HEK293T (cell line): ENCODE measurements around the gene CDYL2.

Experiments
- ELF4 ChIP-seq: fragments of 450-650 bp; IDR thresholded peaks from 2 replicates; pipeline ENCODE4 v1.6.1; 2017; ENCODE audit warnings: antibody characterized with exemption
- FOXK2 ChIP-seq: fragments of 450-650 bp; IDR thresholded peaks from 2 replicates; pipeline ENCODE4 v1.6.1; 2016; ENCODE audit warnings: mild to moderate bottlenecking
- FOXM1 ChIP-seq: fragments of 450-650 bp; IDR thresholded peaks from 2 replicates; pipeline ENCODE4 v1.6.1; 2017; ENCODE audit warnings: mild to moderate bottlenecking, borderline replicate concordance
- HDGF ChIP-seq: fragments of 450-650 bp; IDR thresholded peaks from 2 replicates; pipeline ENCODE4 v1.6.1; 2017; ENCODE audit warnings: antibody characterized with exemption, borderline replicate concordance
- NFRKB ChIP-seq: fragments of 450-650 bp; IDR thresholded peaks from 2 replicates; pipeline ENCODE4 v1.6.1; 2016; ENCODE audit warnings: mild to moderate bottlenecking, moderate library complexity
- SP1 ChIP-seq: fragments of 450-650 bp; IDR thresholded peaks from 2 replicates; pipeline ENCODE4 v1.6.1; 2017
- SUZ12 ChIP-seq: fragments of 450-650 bp; IDR thresholded peaks from 2 replicates; pipeline ENCODE4 v1.6.1; 2016; ENCODE audit warnings: mild to moderate bottlenecking
- ZNF384 ChIP-seq: fragments of 450-650 bp; IDR thresholded peaks from 2 replicates; pipeline ENCODE4 v1.6.1; 2016
- TF ChIP-seq, protein P1 (sequence below): fragments of 450-650 bp; IDR thresholded peaks from 2 replicates; pipeline ENCODE4 v1.6.1; 2016

DNA sequence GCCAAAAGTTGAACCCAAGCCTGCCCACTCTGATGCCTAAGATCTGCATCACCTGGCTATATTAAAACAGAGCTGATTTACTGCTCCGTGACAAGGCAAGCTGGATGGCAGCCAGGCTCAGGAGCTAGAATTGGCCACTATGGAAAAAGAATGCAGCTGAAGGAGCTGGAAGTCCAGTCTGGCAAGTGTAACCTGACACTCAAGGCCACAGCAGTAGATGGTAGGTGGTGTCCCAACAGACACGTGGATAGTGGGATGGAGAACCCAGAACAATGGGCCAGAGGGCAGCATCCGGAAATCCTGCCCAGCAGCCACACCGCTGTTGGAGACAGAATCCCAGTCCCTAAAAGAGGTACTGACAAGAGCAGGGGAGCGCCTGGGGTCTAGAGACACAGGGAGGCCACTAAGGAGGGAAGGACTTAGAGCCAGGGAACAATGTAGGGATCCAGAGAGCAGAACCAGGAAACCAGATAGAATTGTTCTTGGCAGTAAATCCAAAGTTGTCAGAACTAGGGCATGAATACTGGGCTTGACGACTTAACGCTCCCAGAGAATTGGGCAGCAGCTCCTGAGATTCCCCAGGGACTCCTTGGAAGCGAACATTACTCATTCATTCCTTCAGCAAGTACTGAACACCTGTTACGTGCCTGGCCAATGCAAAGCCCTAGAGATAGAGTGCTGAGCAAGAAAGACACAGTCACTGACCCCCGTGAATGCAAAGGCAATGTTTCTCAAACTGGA lies 85.7 kb downstream of the CDYL2 start:
- no peak for TF ChIP-seq NFRKB
- no peak for TF ChIP-seq ELF4
- no peak for TF ChIP-seq HDGF
- no peak for TF ChIP-seq FOXK2
- TF ChIP-seq SP1, result no peak
- TF ChIP-seq, protein P1, sequence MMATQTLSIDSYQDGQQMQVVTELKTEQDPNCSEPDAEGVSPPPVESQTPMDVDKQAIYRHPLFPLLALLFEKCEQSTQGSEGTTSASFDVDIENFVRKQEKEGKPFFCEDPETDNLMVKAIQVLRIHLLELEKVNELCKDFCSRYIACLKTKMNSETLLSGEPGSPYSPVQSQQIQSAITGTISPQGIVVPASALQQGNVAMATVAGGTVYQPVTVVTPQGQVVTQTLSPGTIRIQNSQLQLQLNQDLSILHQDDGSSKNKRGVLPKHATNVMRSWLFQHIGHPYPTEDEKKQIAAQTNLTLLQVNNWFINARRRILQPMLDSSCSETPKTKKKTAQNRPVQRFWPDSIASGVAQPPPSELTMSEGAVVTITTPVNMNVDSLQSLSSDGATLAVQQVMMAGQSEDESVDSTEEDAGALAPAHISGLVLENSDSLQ, result no peak
- TF ChIP-seq SUZ12, result no peak
- TF ChIP-seq FOXM1, result no peak
- no peak for TF ChIP-seq ZNF384
